IMR-90 (cell line): ENCODE measurements around the gene PADI1. TPM values are rescaled to one million over a fixed set of nuclear protein-coding genes. Genes with fewer than 3 reads are reported as not detected.

Source experiments
- ATAC-seq: fragments of 200-7000 bp; cut with Tn5 transposase; 2 replicates; pipeline ENCODE4 v1.9.1; 2020; ENCODE audit warnings: low read depth, mild to moderate bottlenecking, moderate library complexity
- BruUV-seq: library from RNA; stranded (reverse); fragments of 400-500 nt; replicated peaks from 2 replicates; lab custom pipeline; 2021; lab: Mats Ljungman, UMichigan
- CTCF ChIA-PET: fragments of 300-600 bp; formaldehyde crosslinking; extraction: SDS; loops from one replicate; lab custom pipeline; 2021; ENCODE audit warnings: antibody characterized with exemption; lab: Yijun Ruan, JAX
- POLR2A ChIA-PET: fragments of 300-600 bp; sonication (Branson Sonifier 250); formaldehyde crosslinking; loops from one replicate; lab custom pipeline; 2022; ENCODE audit warnings: antibody characterized with exemption; ENCODE audit not compliant: unreplicated experiment; lab: Charles Lee
- DNase-seq: peaks from one replicate; pipeline ENCODE4 v3.0.0; 2013
- H2AFZ ChIP-seq: replicated peaks from 2 replicates; pipeline ENCODE3; 2013; ENCODE audit warnings: low read length, mild to moderate bottlenecking; ENCODE audit not compliant: poor library complexity
- H2AK5ac ChIP-seq: 2 replicates; pipeline ENCODE4 v1.6.1; 2013; ENCODE audit warnings: low read depth, low read length, inconsistent platforms
- H2AK9ac ChIP-seq: replicated peaks from 2 replicates; pipeline ENCODE3; 2013; ENCODE audit warnings: mild to moderate bottlenecking, low read depth, low read length, moderate library complexity; ENCODE audit not compliant: poor library complexity
- H2BK120ac ChIP-seq: 2 replicates; pipeline ENCODE4 v1.6.1; 2013; ENCODE audit warnings: low read depth, low read length, inconsistent platforms
- H2BK15ac ChIP-seq: 3 replicates; pipeline ENCODE4 v1.6.1; 2013; ENCODE audit warnings: low read depth, low read length, inconsistent platforms
- H2BK20ac ChIP-seq: 2 replicates; pipeline ENCODE4 v1.6.1; 2013; ENCODE audit warnings: low read depth, mild to moderate bottlenecking, inconsistent platforms, low read length, moderate library complexity
- H2BK5ac ChIP-seq: 2 replicates; pipeline ENCODE4 v1.6.1; 2013; ENCODE audit warnings: mild to moderate bottlenecking, low read depth, low read length, inconsistent platforms; ENCODE audit not compliant: poor library complexity, severe bottlenecking
- H3K14ac ChIP-seq: replicated peaks from 2 replicates; pipeline ENCODE4 v1.6.1; 2013; ENCODE audit warnings: low read depth, low read length, inconsistent platforms
- H3K18ac ChIP-seq: 2 replicates; pipeline ENCODE4 v1.6.1; 2013; ENCODE audit warnings: low read depth, low read length, control low read depth
- H3K23ac ChIP-seq: 2 replicates; pipeline ENCODE4 v1.6.1; 2013; ENCODE audit warnings: low read depth, low read length, inconsistent platforms
- H3K27ac ChIP-seq: 2 replicates; pipeline ENCODE4 v1.5.1; 2013; ENCODE audit warnings: mild to moderate bottlenecking, control low read depth, low read length; ENCODE audit not compliant: insufficient read depth
- H3K27me3 ChIP-seq: 2 replicates; pipeline ENCODE4 v1.6.1; 2013; ENCODE audit warnings: low read length; ENCODE audit not compliant: control insufficient read depth, insufficient read depth
- H3K36me3 ChIP-seq: 2 replicates; pipeline ENCODE4 v1.6.1; 2013; ENCODE audit warnings: low read length, mixed read lengths; ENCODE audit not compliant: control insufficient read depth, insufficient read depth
- H3K4ac ChIP-seq: 2 replicates; pipeline ENCODE4 v1.6.1; 2013; ENCODE audit warnings: low read depth, low read length, inconsistent platforms
- H3K4me1 ChIP-seq: 2 replicates; pipeline ENCODE4 v1.6.1; 2013; ENCODE audit warnings: low read length, mixed read lengths; ENCODE audit not compliant: control insufficient read depth, insufficient read depth
- H3K4me2 ChIP-seq: 2 replicates; pipeline ENCODE4 v1.6.1; 2013; ENCODE audit warnings: low read depth, mild to moderate bottlenecking, control low read depth, low read length, moderate library complexity
- H3K4me3 ChIP-seq: 2 replicates; pipeline ENCODE4 v1.5.1; 2013; ENCODE audit warnings: low read depth, mild to moderate bottlenecking, control low read depth, low read length, moderate library complexity; ENCODE audit not compliant: insufficient read depth
- H3K56ac ChIP-seq: 2 replicates; pipeline ENCODE4 v1.6.1; 2013; ENCODE audit warnings: low read length, inconsistent platforms; ENCODE audit not compliant: insufficient read depth; ENCODE audit errors: extremely low read depth
- H3K79me1 ChIP-seq, 2 experiments: 2 replicates each; pipeline ENCODE4 v1.6.1; 2013; ENCODE audit warnings: low read length in 2 of 2, inconsistent platforms in 1 of 2, low read depth in 1 of 2
- H3K9ac ChIP-seq: 2 replicates; pipeline ENCODE4 v1.6.1; 2013; ENCODE audit warnings: low read depth, low read length, control low read depth
- H3K9me1 ChIP-seq: 2 replicates; pipeline ENCODE4 v1.6.1; 2013; ENCODE audit warnings: low read length, inconsistent platforms; ENCODE audit not compliant: insufficient read depth
- H3K9me3 ChIP-seq: 2 replicates; pipeline ENCODE4 v1.6.1; 2013; ENCODE audit warnings: low read length; ENCODE audit not compliant: control insufficient read depth, insufficient read depth
- H4K20me1 ChIP-seq: 2 replicates; pipeline ENCODE4 v1.6.1; 2013; ENCODE audit warnings: low read length, inconsistent platforms; ENCODE audit not compliant: insufficient read depth
- H4K5ac ChIP-seq: 2 replicates; pipeline ENCODE4 v1.6.1; 2013; ENCODE audit warnings: mild to moderate bottlenecking, low read depth, low read length, control low read depth
- H4K8ac ChIP-seq, 2 experiments: 2 replicates each; pipeline ENCODE4 v1.6.1; 2013; ENCODE audit warnings: low read depth in 2 of 2, low read length in 2 of 2, control low read depth in 1 of 2, inconsistent platforms in 1 of 2
- H4K91ac ChIP-seq: 2 replicates; pipeline ENCODE4 v1.6.1; 2013; ENCODE audit warnings: low read depth, low read length, inconsistent platforms; ENCODE audit not compliant: insufficient read depth
- CEBPB ChIP-seq: IDR thresholded peaks from 2 replicates; pipeline ENCODE4 v1.6.1; 2012; ENCODE audit warnings: low read depth, low read length, improper control_type of control experiment
- CHD1 ChIP-seq: IDR thresholded peaks from 2 replicates; pipeline ENCODE4 v1.6.1; 2012; ENCODE audit warnings: low read depth, low read length, improper control_type of control experiment
- FOS ChIP-seq: fragments of 150-350 bp; IDR thresholded peaks from 2 replicates; pipeline ENCODE4 v1.6.1; 2016; ENCODE audit warnings: low read depth, low read length
- NFE2L2 ChIP-seq: fragments of 150-350 bp; IDR thresholded peaks from 2 replicates; pipeline ENCODE4 v1.6.1; 2016; ENCODE audit warnings: low read depth, mild to moderate bottlenecking, low read length
- POLR2A ChIP-seq: IDR thresholded peaks from 2 replicates; pipeline ENCODE4 v1.6.1; 2012; ENCODE audit warnings: mild to moderate bottlenecking, low read depth, low read length
- RAD21 ChIP-seq: IDR thresholded peaks from 2 replicates; pipeline ENCODE4 v1.6.1; 2012; ENCODE audit warnings: low read length, improper control_type of control experiment
- RCOR1 ChIP-seq: IDR thresholded peaks from 2 replicates; pipeline ENCODE4 v1.6.1; 2012; ENCODE audit warnings: mild to moderate bottlenecking, low read length, improper control_type of control experiment; ENCODE audit not compliant: insufficient replicate concordance
- RFX5 ChIP-seq: IDR thresholded peaks from 2 replicates; pipeline ENCODE4 v1.8.0; 2012; ENCODE audit warnings: low read depth, mild to moderate bottlenecking, low read length, moderate library complexity
- WGBS, 2 experiments: methylation state at CpG; one replicate each; pipeline versions ENCODE4 v1.1.5 to v1.1.7; 2013; ENCODE audit warnings: missing lambda C conversion rate in 2 of 2; ENCODE audit not compliant: insufficient read length in 1 of 2; ENCODE audit errors: extremely low coverage in 2 of 2; 5-methylcytosine and 5-hydroxymethylcytosine counted together
- dilution Hi-C: fragments of 300-500 bp; cut with HindIII; formaldehyde crosslinking; loops from one replicate; pipeline ENCODE4 v1.14.3; 2018; ENCODE audit warnings: low sequenced_read_pairs; ENCODE audit not compliant: unreplicated experiment
- in situ Hi-C: fragments of 300-500 bp; cut with MboI; formaldehyde crosslinking; loops from 3 replicates; pipeline ENCODE4 v1.14.3; 2019; ENCODE audit warnings: low sequenced_read_pairs, inconsistent platforms, mixed read lengths
- intact Hi-C: fragments of 100-400 bp; cut with micrococcal nuclease; formaldehyde crosslinking; loops from 2 replicates; pipeline ENCODE4 v1.10.0; 2022
- polyA plus RNA-seq, 3 experiments: library from polyadenylated mRNA; depleted of rRNA; stranded (reverse); fragments of >200 nt; gene quantifications; 2 replicates each; pipeline ENCODE4 v1.2.3, GENCODE V29; 2012; ENCODE audit warnings: low replicate concordance in 1 of 3
- total RNA-seq: library from RNA; depleted of rRNA; stranded (reverse); fragments of >200 nt; gene quantifications from 2 replicates; pipeline ENCODE4 v1.2.3, GENCODE V29; 2012
- TF ChIP-seq, protein P1 (sequence below): conservative IDR thresholded peaks from 2 replicates; pipeline ENCODE4 v1.5.1; 2012; ENCODE audit warnings: mild to moderate bottlenecking, low read depth, low read length, improper control_type of control experiment
- TF ChIP-seq, protein P2 (sequence below): fragments of 150-350 bp; IDR thresholded peaks from 2 replicates; pipeline ENCODE4 v1.6.1; 2016; ENCODE audit warnings: low read depth, mild to moderate bottlenecking, low read length, moderate library complexity, borderline replicate concordance

Gene PADI1
- total and polyA plus RNA-seq, 2 of the 4 experiments (the other 2 are of a cell fraction): 0.17 TPM; not detected in 1

DNA sequence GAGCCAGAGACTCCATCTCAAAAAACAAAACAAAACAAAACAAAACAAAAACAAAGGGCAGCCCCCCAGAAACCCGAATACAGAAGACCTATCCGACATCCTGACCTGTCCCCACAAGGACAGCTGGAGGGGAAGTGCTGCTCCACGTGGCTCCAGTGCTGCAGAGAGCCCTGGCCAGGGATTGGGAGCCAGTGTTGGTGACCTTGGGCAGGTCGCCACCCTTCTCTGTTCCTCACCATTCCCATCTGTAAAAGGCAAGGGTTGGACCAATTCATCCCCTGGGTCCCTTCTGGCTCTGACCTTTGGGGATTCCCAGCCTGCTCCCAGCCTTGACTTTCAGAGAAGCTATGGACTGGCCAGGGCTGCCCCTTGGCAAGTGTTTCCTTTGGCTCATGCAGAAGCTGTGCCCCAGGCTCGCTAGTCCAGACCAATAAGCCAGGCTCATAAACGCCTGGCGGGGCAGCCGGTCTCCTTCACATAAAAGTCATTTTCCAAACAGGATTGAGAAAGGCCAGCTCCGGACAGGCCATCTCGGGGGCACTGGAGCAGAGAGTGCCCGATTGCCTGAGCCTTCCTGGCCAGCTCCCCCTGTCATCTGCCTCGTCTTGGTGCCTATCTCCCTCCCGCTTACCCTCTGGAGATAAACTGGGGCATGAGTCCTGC, 20.0 kb upstream of the PADI1 start:
- CTCF ChIA-PET: no interaction called here
- Histone ChIP-seq H3K4me2 (no peak overlapping the region), H3K9me1 (no peaks in the 10 kb centered on the region), H2AK5ac (peak overlapping the region; percentile 23; the same call in 1 of the 2 replicates), H2AFZ (no peak overlapping the region), H3K9me3 (peaks cover 4% of the 10 kb centered on the region; the same call in 1 of the 2 replicates), H2BK15ac (no peak overlapping the region), H4K8ac (no peak overlapping the region), H3K14ac (0 out of 2 replicates have a peak overlapping the region, but pooled peaks have one; percentile 29), H4K5ac (no peak overlapping the region), H3K56ac (no peak overlapping the region), H2BK5ac (no peak overlapping the region), H3K4ac (peak overlapping the region; percentile 32), H2BK20ac (no peak overlapping the region), H3K79me1 (no peaks in the 10 kb centered on the region), H3K36me3 (no peaks in the 10 kb centered on the region), H3K18ac (no peak overlapping the region), H3K4me3 (no peak overlapping the region), H3K27ac (no peak overlapping the region), H4K20me1 (no peaks in the 10 kb centered on the region), H3K23ac (no peak overlapping the region), H3K4me1 (peaks cover 2% of the 10 kb centered on the region; the same call in 1 of the 2 replicates), H3K9ac (no peak overlapping the region), H2AK9ac (peak overlapping the region; percentile 33), H4K91ac (peak overlapping the region; percentile 52; the same call in 1 of the 2 replicates), H2BK120ac (peak overlapping the region; percentile 37), H3K27me3 (no peaks in the 10 kb centered on the region; the same call in 1 of the 2 replicates)
- ATAC-seq (no peak), DNase-seq (no peak)
- dilution Hi-C loops (no loop called here), intact Hi-C loops (no loop called here), in situ Hi-C loops (no loop called here)
- BruUV-seq: no TSS peak
- TF ChIP-seq RFX5 (no peak), CHD1 (no peak), NFE2L2 (no peak), CEBPB (no peak), RCOR1 (no peak), FOS (no peak), POLR2A (no peak), RAD21 (no peak)
- TF ChIP-seq, protein P1, sequence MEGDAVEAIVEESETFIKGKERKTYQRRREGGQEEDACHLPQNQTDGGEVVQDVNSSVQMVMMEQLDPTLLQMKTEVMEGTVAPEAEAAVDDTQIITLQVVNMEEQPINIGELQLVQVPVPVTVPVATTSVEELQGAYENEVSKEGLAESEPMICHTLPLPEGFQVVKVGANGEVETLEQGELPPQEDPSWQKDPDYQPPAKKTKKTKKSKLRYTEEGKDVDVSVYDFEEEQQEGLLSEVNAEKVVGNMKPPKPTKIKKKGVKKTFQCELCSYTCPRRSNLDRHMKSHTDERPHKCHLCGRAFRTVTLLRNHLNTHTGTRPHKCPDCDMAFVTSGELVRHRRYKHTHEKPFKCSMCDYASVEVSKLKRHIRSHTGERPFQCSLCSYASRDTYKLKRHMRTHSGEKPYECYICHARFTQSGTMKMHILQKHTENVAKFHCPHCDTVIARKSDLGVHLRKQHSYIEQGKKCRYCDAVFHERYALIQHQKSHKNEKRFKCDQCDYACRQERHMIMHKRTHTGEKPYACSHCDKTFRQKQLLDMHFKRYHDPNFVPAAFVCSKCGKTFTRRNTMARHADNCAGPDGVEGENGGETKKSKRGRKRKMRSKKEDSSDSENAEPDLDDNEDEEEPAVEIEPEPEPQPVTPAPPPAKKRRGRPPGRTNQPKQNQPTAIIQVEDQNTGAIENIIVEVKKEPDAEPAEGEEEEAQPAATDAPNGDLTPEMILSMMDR: no peak
- TF ChIP-seq, protein P2, sequence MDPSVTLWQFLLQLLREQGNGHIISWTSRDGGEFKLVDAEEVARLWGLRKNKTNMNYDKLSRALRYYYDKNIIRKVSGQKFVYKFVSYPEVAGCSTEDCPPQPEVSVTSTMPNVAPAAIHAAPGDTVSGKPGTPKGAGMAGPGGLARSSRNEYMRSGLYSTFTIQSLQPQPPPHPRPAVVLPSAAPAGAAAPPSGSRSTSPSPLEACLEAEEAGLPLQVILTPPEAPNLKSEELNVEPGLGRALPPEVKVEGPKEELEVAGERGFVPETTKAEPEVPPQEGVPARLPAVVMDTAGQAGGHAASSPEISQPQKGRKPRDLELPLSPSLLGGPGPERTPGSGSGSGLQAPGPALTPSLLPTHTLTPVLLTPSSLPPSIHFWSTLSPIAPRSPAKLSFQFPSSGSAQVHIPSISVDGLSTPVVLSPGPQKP: no peak
- 67% methylated on average over 3 of the region's 13 CpGs; no CpG with 5 or more reads in 1 of the 2 experiments for WGBS, 2 experiments
- POLR2A ChIA-PET: no interaction called here
